PFSK-1 (cell line): ENCODE data around the gene FXYD4.

ENCODE experiments used
- FOXP2 ChIP-seq: optimal IDR thresholded peaks from 2 replicates; pipeline ENCODE3; 2011; ENCODE audit warnings: borderline replicate concordance, control low read depth, inconsistent platforms; ENCODE audit not compliant: insufficient read depth; ENCODE audit errors: extremely low read length, extremely low read depth
- POLR2AphosphoS5 ChIP-seq: IDR thresholded peaks from 2 replicates; pipeline ENCODE4 v1.6.1; 2012; ENCODE audit warnings: low read depth, mild to moderate bottlenecking, control low read depth, low read length, moderate library complexity
- SIN3A ChIP-seq: IDR thresholded peaks from 2 replicates; pipeline ENCODE4 v1.6.1; 2012; ENCODE audit warnings: mild to moderate bottlenecking, low read length, moderate library complexity, borderline replicate concordance; ENCODE audit not compliant: insufficient read depth
- TAF1 ChIP-seq: IDR thresholded peaks from 2 replicates; pipeline ENCODE4 v1.6.1; 2012; ENCODE audit warnings: low read length, control low read depth, borderline replicate concordance; ENCODE audit not compliant: insufficient read depth
- TF ChIP-seq, protein P1 (sequence below), 2 experiments: IDR thresholded peaks; 2 replicates each; pipeline versions ENCODE4 v1.6.1 to v1.8.0; 2011 to 2012; ENCODE audit warnings: low read depth in 2 of 2, low read length in 2 of 2, control low read depth in 1 of 2, inconsistent platforms in 1 of 2, mild to moderate bottlenecking in 1 of 2, moderate library complexity in 1 of 2; ENCODE audit not compliant: insufficient read depth in 1 of 2

DNA sequence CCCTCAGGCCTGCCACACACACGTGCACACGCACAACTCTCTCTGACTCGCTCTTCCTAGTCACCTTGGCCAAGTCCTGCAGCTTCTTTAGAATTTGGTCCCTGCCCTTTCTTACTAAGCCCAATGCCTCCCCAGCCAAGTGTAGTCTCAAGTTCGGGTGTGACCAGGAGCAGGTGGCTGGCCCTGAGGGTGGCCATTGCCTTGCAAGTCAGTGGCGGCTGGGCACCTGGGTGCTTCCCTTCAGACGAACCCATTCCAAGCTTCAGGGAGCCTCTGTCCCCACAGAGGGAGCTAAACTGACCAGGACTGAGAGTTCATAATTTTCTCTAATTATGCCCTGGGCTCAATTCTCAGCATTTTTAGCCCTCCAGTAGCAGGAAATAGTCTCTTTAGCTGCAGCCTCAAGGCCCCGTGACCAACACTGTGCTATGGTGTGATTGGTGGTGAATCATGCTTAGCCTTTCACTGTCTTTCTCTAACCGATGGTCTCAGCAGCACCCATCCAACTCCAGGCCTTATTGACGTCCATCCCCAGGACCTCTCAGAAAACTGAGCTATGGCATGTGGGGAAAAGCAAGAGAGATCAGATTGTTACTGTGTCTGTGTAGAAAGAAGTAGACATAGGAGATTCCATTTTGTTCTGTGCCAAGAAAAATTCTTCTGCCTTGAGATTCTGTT lies 34.7 kb upstream of the FXYD4 start:
- TF ChIP-seq POLR2AphosphoS5 (no peak), TAF1 (no peak), SIN3A (no peak), FOXP2 (no peak)
- TF ChIP-seq, protein P1, sequence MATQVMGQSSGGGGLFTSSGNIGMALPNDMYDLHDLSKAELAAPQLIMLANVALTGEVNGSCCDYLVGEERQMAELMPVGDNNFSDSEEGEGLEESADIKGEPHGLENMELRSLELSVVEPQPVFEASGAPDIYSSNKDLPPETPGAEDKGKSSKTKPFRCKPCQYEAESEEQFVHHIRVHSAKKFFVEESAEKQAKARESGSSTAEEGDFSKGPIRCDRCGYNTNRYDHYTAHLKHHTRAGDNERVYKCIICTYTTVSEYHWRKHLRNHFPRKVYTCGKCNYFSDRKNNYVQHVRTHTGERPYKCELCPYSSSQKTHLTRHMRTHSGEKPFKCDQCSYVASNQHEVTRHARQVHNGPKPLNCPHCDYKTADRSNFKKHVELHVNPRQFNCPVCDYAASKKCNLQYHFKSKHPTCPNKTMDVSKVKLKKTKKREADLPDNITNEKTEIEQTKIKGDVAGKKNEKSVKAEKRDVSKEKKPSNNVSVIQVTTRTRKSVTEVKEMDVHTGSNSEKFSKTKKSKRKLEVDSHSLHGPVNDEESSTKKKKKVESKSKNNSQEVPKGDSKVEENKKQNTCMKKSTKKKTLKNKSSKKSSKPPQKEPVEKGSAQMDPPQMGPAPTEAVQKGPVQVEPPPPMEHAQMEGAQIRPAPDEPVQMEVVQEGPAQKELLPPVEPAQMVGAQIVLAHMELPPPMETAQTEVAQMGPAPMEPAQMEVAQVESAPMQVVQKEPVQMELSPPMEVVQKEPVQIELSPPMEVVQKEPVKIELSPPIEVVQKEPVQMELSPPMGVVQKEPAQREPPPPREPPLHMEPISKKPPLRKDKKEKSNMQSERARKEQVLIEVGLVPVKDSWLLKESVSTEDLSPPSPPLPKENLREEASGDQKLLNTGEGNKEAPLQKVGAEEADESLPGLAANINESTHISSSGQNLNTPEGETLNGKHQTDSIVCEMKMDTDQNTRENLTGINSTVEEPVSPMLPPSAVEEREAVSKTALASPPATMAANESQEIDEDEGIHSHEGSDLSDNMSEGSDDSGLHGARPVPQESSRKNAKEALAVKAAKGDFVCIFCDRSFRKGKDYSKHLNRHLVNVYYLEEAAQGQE (IDR thresholded peaks at IDR 0.05; ENCODE audit: insufficient read depth in 1 of 2, low read depth in 2 of 2, low read length in 2 of 2) = no peak
